ENCODE results near the gene EPB41L1. TPM values are rescaled to one million over a fixed set of nuclear protein-coding genes. Genes with fewer than 3 reads are reported as not detected.

EPB41L1 gene
- total RNA-seq, 1 experiment from 2014 or later, result 38.7 TPM

GRCh38 chr20:36279362-36279761 lies 124.8 kb downstream of the EPB41L1 start (continued):
- no peak for TF ChIP-seq ZNF423 (CRISPR knock-in tag; IDR thresholded peaks at IDR 0.05)

DNA sequence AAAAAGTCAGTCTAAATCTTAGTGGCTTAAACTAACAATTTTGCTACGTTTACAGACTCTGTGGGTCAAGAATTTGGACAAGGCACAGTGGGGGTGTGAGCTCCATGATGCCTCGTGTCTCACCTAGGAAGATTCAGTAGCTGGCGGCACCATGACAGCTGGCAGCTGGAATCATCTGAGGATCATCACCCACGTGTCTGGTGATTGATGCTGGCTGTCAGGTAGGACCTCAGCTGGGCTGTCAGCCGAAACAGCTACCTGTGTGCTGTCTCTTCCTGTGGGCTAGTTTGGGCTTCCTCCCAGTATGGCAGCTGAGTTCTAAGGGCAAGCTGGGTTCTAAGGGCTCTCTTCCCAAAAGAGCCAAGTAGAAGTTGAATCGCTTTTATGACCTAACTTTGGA lies 125.2 kb downstream of the EPB41L1 start:
- ATAC-seq, result no peak
- no peak overlapping the region for H3K27ac Mint-ChIP-seq

DNA sequence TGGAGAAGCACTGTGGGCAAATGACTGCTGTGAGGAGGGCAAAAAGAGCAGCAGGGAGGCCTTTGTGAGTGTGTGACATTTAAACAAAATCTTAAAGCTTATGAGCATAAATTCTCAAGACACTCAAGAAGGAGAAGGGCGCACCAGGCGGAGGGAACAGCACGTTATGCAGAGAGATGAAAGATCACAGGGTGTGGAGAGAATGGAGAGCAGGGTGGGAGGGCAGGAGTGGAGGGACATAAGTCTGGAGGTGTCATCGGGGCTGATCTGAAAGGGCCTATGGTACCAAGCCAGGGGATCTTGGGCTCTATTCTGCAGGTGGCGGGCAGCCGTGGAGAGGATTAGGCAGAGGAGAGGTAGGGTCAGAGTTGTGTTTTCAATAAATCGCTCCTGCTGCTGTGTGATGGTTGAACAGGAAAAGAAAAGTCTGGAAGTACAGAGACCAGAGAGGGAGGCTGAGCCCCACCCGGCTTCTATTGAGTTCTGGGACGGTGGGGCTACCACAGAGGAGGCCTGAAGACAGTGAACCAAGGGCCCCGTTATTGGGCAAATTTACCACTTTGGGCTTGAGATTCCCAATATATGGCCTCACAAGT lies 127.3 kb downstream of the EPB41L1 start:
- H3K36me3 Mint-ChIP-seq, result no peaks in the 10 kb centered on the region
- no peak for ATAC-seq
- CTCF ChIA-PET, result interaction anchor here (2.0 kb wide), 1 partner anchor 118 kb away, joined by 5 read pairs; no protein-coding TSS in a partner anchor
- H3K27me3 Mint-ChIP-seq (ENCODE audit: low read depth), result no peaks in the 10 kb centered on the region; the same call in 1 of the 2 replicates
- no peak overlapping the region for H3K27ac Mint-ChIP-seq
- H3K9me3 Mint-ChIP-seq, result no peaks in the 10 kb centered on the region
- DNase-seq (ENCODE audit: low spot score), result no peak
- no peak overlapping the region for H3K4me3 Mint-ChIP-seq
- H3K4me1 Mint-ChIP-seq, result no peaks in the 10 kb centered on the region
- POLR2A ChIA-PET, result no interaction called here
- no peak for TF ChIP-seq NR1H2 (CRISPR knock-in tag; IDR thresholded peaks at IDR 0.05)
- no peak for TF ChIP-seq GRHL2 (CRISPR knock-in tag; IDR thresholded peaks at IDR 0.05; ENCODE audit: insufficient replicate concordance, severe bottlenecking)
- no peak for TF ChIP-seq ZNF219 (CRISPR knock-in tag; IDR thresholded peaks at IDR 0.05; ENCODE audit: borderline replicate concordance)
- no peak for TF ChIP-seq NFATC4 (CRISPR knock-in tag; IDR thresholded peaks at IDR 0.05)
- TF ChIP-seq, protein P1, sequence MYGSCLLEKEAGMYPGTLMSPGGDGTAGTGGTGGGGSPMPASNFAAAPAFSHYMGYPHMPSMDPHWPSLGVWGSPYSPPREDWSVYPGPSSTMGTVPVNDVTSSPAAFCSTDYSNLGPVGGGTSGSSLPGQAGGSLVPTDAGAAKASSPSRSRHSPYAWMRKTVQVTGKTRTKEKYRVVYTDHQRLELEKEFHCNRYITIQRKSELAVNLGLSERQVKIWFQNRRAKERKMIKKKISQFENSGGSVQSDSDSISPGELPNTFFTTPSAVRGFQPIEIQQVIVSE (CRISPR knock-in tag; IDR thresholded peaks at IDR 0.05; ENCODE audit: borderline replicate concordance), result no peak
- no peak for TF ChIP-seq NR3C1 (CRISPR knock-in tag; conservative IDR thresholded peaks at IDR 0.05; ENCODE audit: low read depth)
- TF ChIP-seq ETV6 (CRISPR knock-in tag; IDR thresholded peaks at IDR 0.05), result no peak
- no peak for TF ChIP-seq TP53 (CRISPR knock-in tag; IDR thresholded peaks at IDR 0.05)
- TF ChIP-seq, protein P2, sequence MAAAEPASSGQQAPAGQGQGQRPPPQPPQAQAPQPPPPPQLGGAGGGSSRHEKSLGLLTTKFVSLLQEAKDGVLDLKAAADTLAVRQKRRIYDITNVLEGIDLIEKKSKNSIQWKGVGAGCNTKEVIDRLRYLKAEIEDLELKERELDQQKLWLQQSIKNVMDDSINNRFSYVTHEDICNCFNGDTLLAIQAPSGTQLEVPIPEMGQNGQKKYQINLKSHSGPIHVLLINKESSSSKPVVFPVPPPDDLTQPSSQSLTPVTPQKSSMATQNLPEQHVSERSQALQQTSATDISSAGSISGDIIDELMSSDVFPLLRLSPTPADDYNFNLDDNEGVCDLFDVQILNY (CRISPR knock-in tag; IDR thresholded peaks at IDR 0.05), result no peak
- no peak for TF ChIP-seq SMAD3 (CRISPR knock-in tag; IDR thresholded peaks at IDR 0.05; ENCODE audit: borderline replicate concordance)
- TF ChIP-seq PRRX2 (CRISPR knock-in tag; IDR thresholded peaks at IDR 0.05), result no peak
- no peak for TF ChIP-seq FOXP1 (CRISPR knock-in tag; IDR thresholded peaks at IDR 0.05; ENCODE audit: borderline replicate concordance)
- no peak for TF ChIP-seq ZNF138 (CRISPR knock-in tag; conservative IDR thresholded peaks at IDR 0.05)
- TF ChIP-seq, protein P3, sequence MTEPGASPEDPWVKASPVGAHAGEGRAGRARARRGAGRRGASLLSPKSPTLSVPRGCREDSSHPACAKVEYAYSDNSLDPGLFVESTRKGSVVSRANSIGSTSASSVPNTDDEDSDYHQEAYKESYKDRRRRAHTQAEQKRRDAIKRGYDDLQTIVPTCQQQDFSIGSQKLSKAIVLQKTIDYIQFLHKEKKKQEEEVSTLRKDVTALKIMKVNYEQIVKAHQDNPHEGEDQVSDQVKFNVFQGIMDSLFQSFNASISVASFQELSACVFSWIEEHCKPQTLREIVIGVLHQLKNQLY (CRISPR knock-in tag; IDR thresholded peaks at IDR 0.05), result no peak

More for the DNA sequence above, 125.2 kb downstream of the EPB41L1 start:
- Mint-ChIP-seq H3K36me3 (no peaks in the 10 kb centered on the region), H3K4me1 (peaks cover 2% of the 10 kb centered on the region; the same call in 1 of the 2 replicates), H3K27me3 (ENCODE audit: low read depth) (no peaks in the 10 kb centered on the region; the same call in 1 of the 2 replicates), H3K4me3 (no peak overlapping the region), H3K9me3 (no peaks in the 10 kb centered on the region)
- CTCF ChIA-PET, result interaction anchor here (1.1 kb wide), 1 partner anchor 77 kb away, joined by 5 read pairs; no protein-coding TSS in a partner anchor
- POLR2A ChIA-PET, result interaction anchor here (0.7 kb wide), 1 partner anchor 21 kb away, joined by 3 read pairs; no protein-coding TSS in a partner anchor
- TF ChIP-seq IRF2 (CRISPR knock-in tag; IDR thresholded peaks at IDR 0.05; ENCODE audit: borderline replicate concordance, low read depth) (no peak), CREM (CRISPR knock-in tag; IDR thresholded peaks at IDR 0.05) (no peak), ZNF219 (CRISPR knock-in tag; IDR thresholded peaks at IDR 0.05; ENCODE audit: borderline replicate concordance) (no peak), NFE2L1 (CRISPR knock-in tag; IDR thresholded peaks at IDR 0.05) (no peak), CBFB (CRISPR knock-in tag; IDR thresholded peaks at IDR 0.05; ENCODE audit: low read depth) (no peak), ZNF423 (CRISPR knock-in tag; IDR thresholded peaks at IDR 0.05) (no peak), GABPB1 (CRISPR knock-in tag; IDR thresholded peaks at IDR 0.05) (no peak), SOX15 (CRISPR knock-in tag; IDR thresholded peaks at IDR 0.05) (no peak), NR3C1 (CRISPR knock-in tag; conservative IDR thresholded peaks at IDR 0.05; ENCODE audit: low read depth) (no peak), ESRRA (CRISPR knock-in tag; IDR thresholded peaks at IDR 0.05; ENCODE audit: borderline replicate concordance) (no peak), NR2C2 (CRISPR knock-in tag; IDR thresholded peaks at IDR 0.05) (no peak)
- TF ChIP-seq, protein P4, sequence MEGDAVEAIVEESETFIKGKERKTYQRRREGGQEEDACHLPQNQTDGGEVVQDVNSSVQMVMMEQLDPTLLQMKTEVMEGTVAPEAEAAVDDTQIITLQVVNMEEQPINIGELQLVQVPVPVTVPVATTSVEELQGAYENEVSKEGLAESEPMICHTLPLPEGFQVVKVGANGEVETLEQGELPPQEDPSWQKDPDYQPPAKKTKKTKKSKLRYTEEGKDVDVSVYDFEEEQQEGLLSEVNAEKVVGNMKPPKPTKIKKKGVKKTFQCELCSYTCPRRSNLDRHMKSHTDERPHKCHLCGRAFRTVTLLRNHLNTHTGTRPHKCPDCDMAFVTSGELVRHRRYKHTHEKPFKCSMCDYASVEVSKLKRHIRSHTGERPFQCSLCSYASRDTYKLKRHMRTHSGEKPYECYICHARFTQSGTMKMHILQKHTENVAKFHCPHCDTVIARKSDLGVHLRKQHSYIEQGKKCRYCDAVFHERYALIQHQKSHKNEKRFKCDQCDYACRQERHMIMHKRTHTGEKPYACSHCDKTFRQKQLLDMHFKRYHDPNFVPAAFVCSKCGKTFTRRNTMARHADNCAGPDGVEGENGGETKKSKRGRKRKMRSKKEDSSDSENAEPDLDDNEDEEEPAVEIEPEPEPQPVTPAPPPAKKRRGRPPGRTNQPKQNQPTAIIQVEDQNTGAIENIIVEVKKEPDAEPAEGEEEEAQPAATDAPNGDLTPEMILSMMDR (IDR thresholded peaks at IDR 0.05), result no peak
- TF ChIP-seq, protein P5, sequence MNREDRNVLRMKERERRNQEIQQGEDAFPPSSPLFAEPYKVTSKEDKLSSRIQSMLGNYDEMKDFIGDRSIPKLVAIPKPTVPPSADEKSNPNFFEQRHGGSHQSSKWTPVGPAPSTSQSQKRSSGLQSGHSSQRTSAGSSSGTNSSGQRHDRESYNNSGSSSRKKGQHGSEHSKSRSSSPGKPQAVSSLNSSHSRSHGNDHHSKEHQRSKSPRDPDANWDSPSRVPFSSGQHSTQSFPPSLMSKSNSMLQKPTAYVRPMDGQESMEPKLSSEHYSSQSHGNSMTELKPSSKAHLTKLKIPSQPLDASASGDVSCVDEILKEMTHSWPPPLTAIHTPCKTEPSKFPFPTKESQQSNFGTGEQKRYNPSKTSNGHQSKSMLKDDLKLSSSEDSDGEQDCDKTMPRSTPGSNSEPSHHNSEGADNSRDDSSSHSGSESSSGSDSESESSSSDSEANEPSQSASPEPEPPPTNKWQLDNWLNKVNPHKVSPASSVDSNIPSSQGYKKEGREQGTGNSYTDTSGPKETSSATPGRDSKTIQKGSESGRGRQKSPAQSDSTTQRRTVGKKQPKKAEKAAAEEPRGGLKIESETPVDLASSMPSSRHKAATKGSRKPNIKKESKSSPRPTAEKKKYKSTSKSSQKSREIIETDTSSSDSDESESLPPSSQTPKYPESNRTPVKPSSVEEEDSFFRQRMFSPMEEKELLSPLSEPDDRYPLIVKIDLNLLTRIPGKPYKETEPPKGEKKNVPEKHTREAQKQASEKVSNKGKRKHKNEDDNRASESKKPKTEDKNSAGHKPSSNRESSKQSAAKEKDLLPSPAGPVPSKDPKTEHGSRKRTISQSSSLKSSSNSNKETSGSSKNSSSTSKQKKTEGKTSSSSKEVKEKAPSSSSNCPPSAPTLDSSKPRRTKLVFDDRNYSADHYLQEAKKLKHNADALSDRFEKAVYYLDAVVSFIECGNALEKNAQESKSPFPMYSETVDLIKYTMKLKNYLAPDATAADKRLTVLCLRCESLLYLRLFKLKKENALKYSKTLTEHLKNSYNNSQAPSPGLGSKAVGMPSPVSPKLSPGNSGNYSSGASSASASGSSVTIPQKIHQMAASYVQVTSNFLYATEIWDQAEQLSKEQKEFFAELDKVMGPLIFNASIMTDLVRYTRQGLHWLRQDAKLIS (CRISPR knock-in tag; IDR thresholded peaks at IDR 0.05; ENCODE audit: borderline replicate concordance), result no peak
- DNase-seq (ENCODE audit: low spot score), result no peak
